IMR-90 (cell line): Measurements from ENCODE around the gene GPR15.

ENCODE experiments used
- CTCF ChIP-seq: conservative IDR thresholded peaks from 2 replicates; pipeline ENCODE4 v1.5.1; 2012; ENCODE audit warnings: mild to moderate bottlenecking, low read depth, low read length, improper control_type of control experiment
- NFE2L2 ChIP-seq: fragments of 150-350 bp; IDR thresholded peaks from 2 replicates; pipeline ENCODE4 v1.6.1; 2016; ENCODE audit warnings: low read depth, mild to moderate bottlenecking, low read length
- POLR2A ChIP-seq: IDR thresholded peaks from 2 replicates; pipeline ENCODE4 v1.6.1; 2012; ENCODE audit warnings: mild to moderate bottlenecking, low read depth, low read length
- RAD21 ChIP-seq: IDR thresholded peaks from 2 replicates; pipeline ENCODE4 v1.6.1; 2012; ENCODE audit warnings: low read length, improper control_type of control experiment
- RCOR1 ChIP-seq: IDR thresholded peaks from 2 replicates; pipeline ENCODE4 v1.6.1; 2012; ENCODE audit warnings: mild to moderate bottlenecking, low read length, improper control_type of control experiment; ENCODE audit not compliant: insufficient replicate concordance
- RFX5 ChIP-seq: IDR thresholded peaks from 2 replicates; pipeline ENCODE4 v1.8.0; 2012; ENCODE audit warnings: low read depth, mild to moderate bottlenecking, low read length, moderate library complexity

GRCh38 chr3:98482717-98483482, 48.9 kb upstream of the GPR15 start:
- TF ChIP-seq CTCF (no peak), RAD21 (no peak), RCOR1 (no peak), POLR2A (no peak), RFX5 (no peak), NFE2L2 (no peak)
